ENCODE results near the gene CADM2. TPM values are rescaled to one million over a fixed set of nuclear protein-coding genes. Genes with fewer than 3 reads are reported as not detected.

CADM2 gene
- total RNA-seq, 1 experiment from 2014 or later, result not detected

DNA sequence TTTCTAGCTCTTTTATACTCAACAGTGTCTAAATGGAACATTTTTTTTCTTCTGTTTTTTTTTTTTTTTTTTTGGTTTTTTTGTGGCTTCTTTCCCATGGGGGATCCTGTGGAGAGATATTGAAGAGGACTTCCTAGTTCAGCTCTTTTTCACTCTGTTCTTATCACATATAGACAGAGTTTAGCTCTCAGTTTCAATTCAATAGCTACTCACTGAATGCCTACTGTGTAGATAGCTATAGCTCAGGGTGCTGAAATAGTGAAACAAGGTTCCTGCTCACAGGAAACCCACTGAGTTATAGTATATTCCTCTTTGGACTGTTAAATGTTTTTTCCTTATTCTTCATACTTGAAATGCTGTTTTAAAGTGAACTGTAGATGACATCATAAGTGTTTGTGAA is 918.8 kb downstream of the CADM2 start (continued):
- TF ChIP-seq, protein P1, sequence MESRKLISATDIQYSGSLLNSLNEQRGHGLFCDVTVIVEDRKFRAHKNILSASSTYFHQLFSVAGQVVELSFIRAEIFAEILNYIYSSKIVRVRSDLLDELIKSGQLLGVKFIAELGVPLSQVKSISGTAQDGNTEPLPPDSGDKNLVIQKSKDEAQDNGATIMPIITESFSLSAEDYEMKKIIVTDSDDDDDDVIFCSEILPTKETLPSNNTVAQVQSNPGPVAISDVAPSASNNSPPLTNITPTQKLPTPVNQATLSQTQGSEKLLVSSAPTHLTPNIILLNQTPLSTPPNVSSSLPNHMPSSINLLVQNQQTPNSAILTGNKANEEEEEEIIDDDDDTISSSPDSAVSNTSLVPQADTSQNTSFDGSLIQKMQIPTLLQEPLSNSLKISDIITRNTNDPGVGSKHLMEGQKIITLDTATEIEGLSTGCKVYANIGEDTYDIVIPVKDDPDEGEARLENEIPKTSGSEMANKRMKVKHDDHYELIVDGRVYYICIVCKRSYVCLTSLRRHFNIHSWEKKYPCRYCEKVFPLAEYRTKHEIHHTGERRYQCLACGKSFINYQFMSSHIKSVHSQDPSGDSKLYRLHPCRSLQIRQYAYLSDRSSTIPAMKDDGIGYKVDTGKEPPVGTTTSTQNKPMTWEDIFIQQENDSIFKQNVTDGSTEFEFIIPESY (IDR thresholded peaks at IDR 0.05; ENCODE audit: extremely low read depth, insufficient replicate concordance, low read length), result no peak
- TF ChIP-seq EZH2 (IDR thresholded peaks at IDR 0.05), result no peak

DNA sequence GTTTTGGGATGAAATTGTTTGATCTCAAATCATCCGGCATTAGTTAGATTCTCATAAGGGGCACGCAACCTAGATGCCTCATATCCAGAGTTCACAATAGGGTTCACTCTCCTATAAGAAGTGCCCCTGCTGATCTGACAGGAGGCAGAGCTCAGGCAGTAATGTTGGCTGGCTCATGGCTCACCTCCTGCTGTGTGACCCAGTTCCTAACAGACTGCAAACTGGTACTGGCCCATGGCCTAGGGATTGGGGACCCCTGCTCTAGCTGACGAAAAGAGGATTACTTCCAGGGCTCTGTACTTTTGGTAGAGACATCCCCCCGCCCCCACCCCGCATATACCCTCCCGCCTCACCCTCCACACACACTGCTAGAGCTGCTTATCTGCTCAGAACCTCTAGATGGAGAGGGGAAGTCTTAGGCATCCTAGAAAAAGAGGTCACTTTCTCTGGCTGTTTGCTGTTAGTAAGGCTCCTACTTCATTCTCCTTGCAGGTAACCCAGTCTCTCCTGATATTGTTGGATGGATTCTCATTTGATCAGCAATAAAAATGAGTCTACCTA is 923.1 kb downstream of the CADM2 start:
- no peaks in the 10 kb centered on the region for H3K36me3 ChIP-seq (ENCODE audit: control insufficient read depth in 1 of 2, insufficient read depth in 2 of 2, low read length in 2 of 2)
- H3K27me3 ChIP-seq (ENCODE audit: insufficient read depth, low read length), result no peaks in the 10 kb centered on the region
- H2AFZ ChIP-seq (ENCODE audit: low read depth, low read length, poor library complexity, severe bottlenecking), result no peak overlapping the region
- TF ChIP-seq ZFX (IDR thresholded peaks at IDR 0.05) (no peak), CEBPB (IDR thresholded peaks at IDR 0.05; ENCODE audit: low read depth) (no peak), FOSL1 (IDR thresholded peaks at IDR 0.05; ENCODE audit: low read depth) (no peak), EGR1 (IDR thresholded peaks at IDR 0.05; ENCODE audit: low read depth) (no peak), EZH2 (IDR thresholded peaks at IDR 0.05) (no peak), EZH2phosphoT487 (IDR thresholded peaks at IDR 0.05; ENCODE audit: borderline replicate concordance) (no peak), SP1 (IDR thresholded peaks at IDR 0.05; ENCODE audit: low read depth) (no peak), JUND (IDR thresholded peaks at IDR 0.05) (no peak), TCF7L2 (IDR thresholded peaks at IDR 0.05; ENCODE audit: borderline replicate concordance, extremely low read depth, insufficient read depth, insufficient read length) (no peak), SIN3A (IDR thresholded peaks at IDR 0.05; ENCODE audit: low read depth) (no peak), SRF (IDR thresholded peaks at IDR 0.05; ENCODE audit: low read depth) (no peak)
- TF ChIP-seq, protein P1 (IDR thresholded peaks at IDR 0.05; ENCODE audit: extremely low read depth, insufficient replicate concordance, low read length), result no peak
- H3K9me3 ChIP-seq (ENCODE audit: control insufficient read depth in 1 of 2, insufficient read depth in 1 of 2, low read depth in 1 of 2, low read length in 2 of 2), result peaks cover 1 to 36% of the 10 kb centered on the region in 2 experiments; a peak in 3 of 4 replicates
- ChIA-PET POLR2A (no interaction called here), RAD21 (ENCODE audit: low non-redundant PET in 1 of 2, low total read pairs in 2 of 2, uncharacterized antibody in 2 of 2, unreplicated experiment in 2 of 2) (no interaction called here), CTCF (no interaction called here)
- BruUV-seq (replicated peaks), result no TSS peak
- H3K4me2 ChIP-seq (ENCODE audit: low read length), result no peak overlapping the region
- no peaks in the 10 kb centered on the region for H3K9me2 ChIP-seq (ENCODE audit: insufficient read depth)
- ATAC-seq (no peak), DNase-seq (ENCODE audit: low read depth, low spot score) (no peak)
- intact Hi-C loops (cut with micrococcal nuclease), result no loop called here
- no peaks in the 10 kb centered on the region for H3K4me1 ChIP-seq (ENCODE audit: control insufficient read depth in 1 of 2, insufficient read depth in 2 of 2, low read length in 2 of 2)
- no peak overlapping the region for H3K9ac ChIP-seq (ENCODE audit: low read length)
- H3K4me3 ChIP-seq (replicated peaks in 1 of 2; ENCODE audit: low read depth in 1 of 2, low read length in 2 of 2), result no peak overlapping the region
- H3K79me2 ChIP-seq (ENCODE audit: insufficient read depth, low read length), result no peaks in the 10 kb centered on the region
- no peaks in the 10 kb centered on the region for H4K20me1 ChIP-seq (ENCODE audit: insufficient read depth)
- H3K27ac ChIP-seq (ENCODE audit: low read depth, low read length), result no peak overlapping the region
